ENCODE data around the gene PUS1. TPM values are rescaled to one million over a fixed set of nuclear protein-coding genes. Genes with fewer than 3 reads are reported as not detected.
"Not testable (repeated sequence)": the region's sequence is repeated elsewhere in the genome, so short reads cannot be mapped to it uniquely, and the experiment has no call there.

The PUS1 gene
- total RNA-seq, 2 experiments from 2014 or later = 32.9 to 34.7 TPM

DNA sequence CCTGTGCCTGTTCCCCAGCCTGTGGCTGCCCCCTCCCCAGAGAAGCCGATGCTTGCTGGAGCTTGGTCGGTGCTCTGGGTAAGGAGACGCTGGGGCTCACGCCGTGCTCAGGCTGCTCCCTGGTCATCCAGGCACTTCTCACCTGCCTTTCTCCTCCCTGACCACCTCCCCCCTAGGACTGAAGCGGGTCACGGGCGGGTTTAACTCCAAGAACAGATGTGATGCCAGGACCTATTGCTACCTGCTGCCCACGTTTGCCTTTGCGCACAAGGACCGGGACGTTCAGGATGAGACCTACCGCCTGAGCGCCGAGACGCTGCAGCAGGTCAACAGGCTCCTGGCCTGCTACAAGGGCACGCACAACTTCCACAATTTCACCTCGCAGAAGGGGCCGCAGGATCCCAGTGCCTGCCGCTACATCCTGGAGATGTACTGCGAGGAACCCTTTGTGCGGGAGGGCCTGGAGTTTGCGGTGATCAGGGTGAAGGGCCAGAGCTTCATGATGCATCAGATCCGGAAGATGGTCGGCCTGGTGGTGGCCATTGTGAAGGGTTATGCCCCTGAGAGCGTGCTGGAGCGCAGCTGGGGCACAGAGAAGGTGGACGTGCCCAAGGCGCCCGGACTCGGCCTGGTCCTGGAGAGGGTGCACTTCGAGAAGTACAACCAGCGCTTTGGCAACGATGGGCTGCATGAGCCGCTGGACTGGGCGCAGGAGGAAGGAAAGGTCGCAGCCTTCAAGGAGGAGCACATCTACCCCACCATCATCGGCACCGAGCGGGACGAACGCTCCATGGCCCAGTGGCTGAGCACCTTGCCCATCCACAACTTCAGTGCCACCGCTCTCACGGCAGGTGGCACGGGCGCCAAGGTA lies 12.3 kb downstream of the PUS1 start:
- no peaks in the 10 kb centered on the region for H3K9me3 Mint-ChIP-seq
- CTCF ChIA-PET = no interaction called here
- H3K27ac Mint-ChIP-seq = no peak overlapping the region
- no peaks in the 10 kb centered on the region for H3K27me3 Mint-ChIP-seq
- peaks cover 2% of the 10 kb centered on the region for H3K4me1 Mint-ChIP-seq
- H3K4me3 Mint-ChIP-seq = no peak overlapping the region
- peaks cover 45% of the 10 kb centered on the region for H3K36me3 Mint-ChIP-seq (ENCODE audit: low read depth)
- DNase-seq = no peak
- POLR2A ChIA-PET = interaction anchor here (0.9 to 1.8 kb wide), 2 partner anchors 11 kb away, joined by 4 to 6 read pairs; no protein-coding TSS in a partner anchor

DNA sequence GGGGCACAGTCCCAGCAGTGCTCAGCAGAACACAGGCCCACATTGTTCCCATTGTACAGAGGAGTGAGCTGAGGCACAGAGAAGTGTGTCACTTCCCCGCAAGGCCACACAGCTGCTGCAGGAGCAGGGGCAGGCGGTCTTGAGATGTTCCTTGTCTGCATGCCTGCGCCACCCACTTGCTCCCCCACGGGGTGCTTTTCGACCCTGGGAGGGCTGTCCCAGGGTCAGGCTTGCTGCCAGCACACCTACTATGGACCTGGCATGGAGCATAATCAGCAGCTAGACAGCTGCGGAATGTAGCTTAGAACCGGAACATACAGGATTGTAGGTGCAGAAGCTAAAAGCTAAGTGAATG lies 12.9 kb downstream of the PUS1 start:
- no peak for DNase-seq
- Mint-ChIP-seq H3K27me3 (no peaks in the 10 kb centered on the region), H3K4me3 (no peak overlapping the region), H3K36me3 (ENCODE audit: low read depth) (peaks cover 45% of the 10 kb centered on the region), H3K27ac (no peak overlapping the region), H3K9me3 (no peaks in the 10 kb centered on the region), H3K4me1 (peaks cover 2% of the 10 kb centered on the region)
- ChIA-PET CTCF (no interaction called here), POLR2A (interaction anchor here (0.9 kb wide), 1 partner anchor 12 kb away, joined by 4 read pairs; no protein-coding TSS in a partner anchor)

DNA sequence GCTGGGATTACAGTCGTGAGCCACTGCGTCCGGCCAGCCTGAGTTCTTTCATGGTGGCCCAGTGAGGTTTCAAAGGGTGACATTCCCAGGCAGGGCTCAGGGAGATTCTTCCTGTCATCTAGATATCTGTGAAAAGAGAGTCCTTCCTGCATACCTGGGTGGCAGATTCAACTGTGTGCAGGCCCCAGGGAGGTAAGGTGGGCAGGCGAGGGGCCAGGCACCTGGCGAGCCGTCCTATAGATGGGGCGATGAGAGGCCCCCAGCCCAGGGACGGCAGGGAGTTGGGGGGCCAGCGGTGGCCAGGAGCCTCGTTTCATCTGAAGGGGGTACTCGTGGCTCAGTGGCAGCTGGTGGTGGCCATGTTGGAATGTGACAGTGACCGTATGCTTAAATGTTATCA lies 13.6 kb downstream of the PUS1 start:
- H3K4me1 Mint-ChIP-seq = peaks cover 6% of the 10 kb centered on the region
- no peak overlapping the region for H3K27ac Mint-ChIP-seq
- ChIA-PET CTCF (no interaction called here), POLR2A (interaction anchor here (0.9 to 1.2 kb wide), 2 partner anchors 12 to 13 kb away, joined by 4 read pairs; no protein-coding TSS in a partner anchor)
- no peaks in the 10 kb centered on the region for H3K27me3 Mint-ChIP-seq
- peaks cover 42% of the 10 kb centered on the region for H3K36me3 Mint-ChIP-seq (ENCODE audit: low read depth)
- no peak for DNase-seq
- no peak overlapping the region for H3K4me3 Mint-ChIP-seq
- no peaks in the 10 kb centered on the region for H3K9me3 Mint-ChIP-seq

DNA sequence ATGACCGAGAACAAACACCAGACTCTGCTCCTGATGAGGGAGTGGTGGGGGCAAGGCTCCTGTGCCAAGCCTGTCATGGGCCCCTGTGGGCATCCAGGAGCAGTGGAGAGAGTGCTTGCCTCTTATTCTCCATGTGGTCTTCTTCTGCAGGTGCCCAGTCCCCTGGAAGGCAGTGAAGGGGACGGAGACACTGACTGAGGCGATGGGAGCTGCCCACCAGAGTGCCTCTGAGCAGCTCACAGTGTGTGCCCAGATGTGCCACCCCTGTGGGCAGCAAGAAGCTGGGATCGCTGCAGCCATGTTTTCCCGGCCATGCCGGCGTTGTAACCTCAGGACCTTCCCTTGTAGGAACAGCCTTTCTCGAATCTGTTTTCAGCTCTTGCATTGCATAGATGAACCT lies 14.3 kb downstream of the PUS1 start:
- CTCF ChIA-PET = no interaction called here
- Mint-ChIP-seq H3K9me3 (no peaks in the 10 kb centered on the region), H3K4me3 (no peak overlapping the region), H3K36me3 (ENCODE audit: low read depth) (peaks cover 38% of the 10 kb centered on the region), H3K27me3 (no peaks in the 10 kb centered on the region), H3K4me1 (peaks cover 12% of the 10 kb centered on the region), H3K27ac (no peak overlapping the region)
- POLR2A ChIA-PET = interaction anchor here (1.2 kb wide), 1 partner anchor 13 kb away, joined by 4 read pairs; no protein-coding TSS in a partner anchor
- DNase-seq = no peak

DNA sequence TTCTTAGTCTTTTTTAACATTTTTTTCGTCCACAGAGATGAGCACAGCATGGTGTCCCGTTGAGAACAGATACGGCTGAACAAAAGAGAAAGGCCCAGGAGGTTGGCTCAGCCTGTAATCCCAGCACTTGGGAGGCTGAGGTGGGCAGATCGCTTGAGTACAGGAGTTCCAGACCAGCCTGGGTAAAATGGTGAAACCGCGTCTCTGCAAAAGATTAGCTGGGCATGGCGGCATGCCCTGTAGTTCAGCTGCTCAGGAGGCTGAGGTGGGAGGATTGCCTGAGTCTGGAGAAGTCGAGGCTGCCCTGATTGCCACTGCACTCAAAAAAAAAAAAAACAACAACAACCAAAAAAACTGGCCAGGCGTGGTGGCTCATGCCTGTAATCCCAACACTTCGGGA lies 14.8 kb downstream of the PUS1 start:
- DNase-seq = no peak
- H3K4me1 Mint-ChIP-seq = peaks cover 17% of the 10 kb centered on the region
- ChIA-PET CTCF (no interaction called here), POLR2A (interaction anchor here (1.2 kb wide), 1 partner anchor 14 kb away, joined by 4 read pairs; no protein-coding TSS in a partner anchor)
- no peak overlapping the region for H3K4me3 Mint-ChIP-seq
- no peak overlapping the region for H3K27ac Mint-ChIP-seq
- no peaks in the 10 kb centered on the region for H3K9me3 Mint-ChIP-seq
- H3K36me3 Mint-ChIP-seq (ENCODE audit: low read depth) = peaks cover 37% of the 10 kb centered on the region
- H3K27me3 Mint-ChIP-seq = no peaks in the 10 kb centered on the region

DNA sequence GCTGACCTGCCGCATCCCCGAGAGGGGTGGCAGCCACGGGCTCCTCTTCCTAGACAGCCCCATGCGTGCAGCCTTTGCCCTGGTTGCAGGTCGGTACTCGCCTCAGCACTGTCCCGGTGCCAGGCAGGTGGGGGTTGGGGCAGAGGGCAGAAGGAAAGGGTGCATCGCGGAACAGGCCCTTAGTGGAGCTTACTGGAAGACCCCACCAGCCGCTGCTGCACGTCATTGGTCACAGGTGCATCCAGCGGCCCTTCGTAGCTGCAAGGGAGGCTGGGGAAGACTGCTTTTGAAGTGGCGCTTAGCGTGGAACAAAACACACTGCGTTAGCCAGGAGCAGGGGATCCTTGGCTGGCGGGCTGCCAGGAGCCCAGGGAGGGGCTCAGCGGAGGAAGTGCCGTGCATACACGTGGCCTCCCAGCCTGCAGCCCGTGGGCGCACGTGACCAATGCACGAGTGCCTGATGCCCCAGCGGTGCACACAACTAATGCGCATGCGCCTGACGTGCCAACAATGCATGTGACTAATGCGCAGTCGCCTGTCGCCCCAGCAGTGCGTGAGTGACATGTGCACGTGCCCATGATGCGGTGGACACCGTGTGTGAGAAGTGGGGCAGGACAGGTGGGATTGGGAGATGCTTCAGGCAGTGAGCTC lies 15.7 kb downstream of the PUS1 start:
- ChIA-PET POLR2A (interaction anchor here (1.2 to 1.3 kb wide), 2 partner anchors 8 to 14 kb away, joined by 4 to 5 read pairs; no protein-coding TSS in a partner anchor), CTCF (no interaction called here)
- H3K4me1 Mint-ChIP-seq = peaks cover 22% of the 10 kb centered on the region
- no peaks in the 10 kb centered on the region for H3K9me3 Mint-ChIP-seq
- no peak overlapping the region for H3K27ac Mint-ChIP-seq
- no peak overlapping the region for H3K4me3 Mint-ChIP-seq
- H3K36me3 Mint-ChIP-seq (ENCODE audit: low read depth) = peaks cover 28% of the 10 kb centered on the region
- H3K27me3 Mint-ChIP-seq = no peaks in the 10 kb centered on the region
- no peak for DNase-seq

DNA sequence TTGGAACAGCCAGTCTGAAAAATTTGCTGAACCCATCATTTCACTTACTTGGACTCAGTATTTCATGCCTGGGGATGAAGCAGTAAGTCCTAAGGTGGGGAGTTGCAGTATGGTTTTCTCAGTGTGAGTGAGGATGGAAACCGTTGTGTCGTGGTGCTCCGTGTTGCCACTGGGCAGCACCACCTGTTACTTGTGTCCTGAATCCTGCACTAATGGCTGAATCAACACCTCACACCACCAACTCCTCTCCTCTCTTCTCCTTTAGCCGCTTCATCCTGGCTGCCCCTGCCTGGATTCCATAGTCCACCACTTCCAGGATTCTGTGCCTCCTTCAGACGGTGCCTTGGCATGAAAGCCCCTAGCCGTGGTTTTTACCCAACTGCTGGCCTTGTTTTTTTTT lies 17.7 kb downstream of the PUS1 start:
- Mint-ChIP-seq H3K4me1 (peaks cover 29% of the 10 kb centered on the region), H3K27ac (no peak overlapping the region), H3K9me3 (no peaks in the 10 kb centered on the region), H3K36me3 (ENCODE audit: low read depth) (peaks cover 15% of the 10 kb centered on the region), H3K27me3 (no peaks in the 10 kb centered on the region), H3K4me3 (no peak overlapping the region)
- CTCF ChIA-PET = no interaction called here
- DNase-seq = no peak
- POLR2A ChIA-PET = no interaction called here

DNA sequence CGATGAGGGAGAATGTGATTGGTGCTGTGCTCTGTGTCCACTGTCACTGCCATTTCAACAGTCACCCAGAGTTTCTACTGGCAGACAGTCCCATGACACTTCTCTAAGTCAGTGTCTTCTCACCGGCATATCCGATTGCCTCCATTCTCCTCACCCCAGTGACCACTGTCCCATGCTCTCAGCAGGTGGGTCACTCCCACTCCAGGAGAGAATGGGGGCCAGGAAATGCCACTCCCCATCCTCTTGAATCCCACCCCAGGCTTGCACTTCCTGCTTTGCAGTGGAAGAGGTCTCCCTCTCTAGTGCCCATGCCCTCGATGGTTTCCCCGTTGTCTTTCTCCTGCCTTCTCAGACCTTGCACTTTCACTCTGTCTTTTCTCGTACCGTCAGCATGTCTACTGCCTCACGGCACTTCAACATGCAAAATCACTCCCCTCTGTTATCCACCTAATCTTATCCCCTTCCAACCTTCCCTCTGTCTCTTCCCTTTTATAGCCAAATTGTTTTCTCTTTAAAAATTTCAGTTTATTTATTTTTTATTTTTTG lies 18.5 kb downstream of the PUS1 start:
- ChIA-PET POLR2A (no interaction called here), CTCF (no interaction called here)
- Mint-ChIP-seq H3K36me3 (ENCODE audit: low read depth) (peaks cover 17% of the 10 kb centered on the region), H3K27me3 (no peaks in the 10 kb centered on the region), H3K9me3 (no peaks in the 10 kb centered on the region), H3K4me3 (no peak overlapping the region), H3K27ac (peak overlapping the region; percentile 86), H3K4me1 (peaks cover 32% of the 10 kb centered on the region)
- no peak for DNase-seq

DNA sequence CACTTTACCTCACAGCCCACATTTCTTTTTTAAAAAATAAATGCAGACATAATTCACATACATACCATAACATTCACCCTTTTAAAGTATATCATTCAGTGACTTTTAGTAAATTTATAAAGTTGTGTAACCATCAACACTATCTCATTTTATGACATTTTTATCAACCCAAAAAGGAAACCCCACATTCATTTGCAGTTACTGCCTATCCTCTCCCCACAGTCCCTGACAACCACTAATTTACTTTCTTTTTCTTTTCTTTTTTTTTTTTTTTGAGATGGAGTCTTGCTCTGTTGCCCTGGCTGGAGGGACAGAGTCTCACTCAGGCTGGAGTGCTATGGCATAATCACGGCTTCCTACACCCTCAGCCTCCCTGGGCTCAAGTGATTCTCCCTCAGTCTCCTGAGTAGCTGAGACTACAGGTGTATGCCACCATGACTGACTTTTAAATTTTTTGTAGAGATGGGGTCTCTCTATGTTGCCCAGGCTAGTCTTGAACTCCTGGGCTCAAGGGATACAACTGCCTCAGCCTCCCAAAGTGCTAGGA lies 19.2 kb downstream of the PUS1 start:
- Mint-ChIP-seq H3K27me3 (no peaks in the 10 kb centered on the region), H3K4me3 (peak overlapping the region; percentile 75), H3K9me3 (no peaks in the 10 kb centered on the region), H3K27ac (peak overlapping the region; percentile 86), H3K4me1 (peaks cover 39% of the 10 kb centered on the region), H3K36me3 (ENCODE audit: low read depth) (peaks cover 15% of the 10 kb centered on the region)
- DNase-seq = no peak
- POLR2A ChIA-PET = interaction anchor here (1.5 to 3.0 kb wide), 2 partner anchors 19 to 52 kb away, joined by 3 to 34 read pairs; partner anchors contain the start of gene PUS1
- CTCF ChIA-PET = no interaction called here

DNA sequence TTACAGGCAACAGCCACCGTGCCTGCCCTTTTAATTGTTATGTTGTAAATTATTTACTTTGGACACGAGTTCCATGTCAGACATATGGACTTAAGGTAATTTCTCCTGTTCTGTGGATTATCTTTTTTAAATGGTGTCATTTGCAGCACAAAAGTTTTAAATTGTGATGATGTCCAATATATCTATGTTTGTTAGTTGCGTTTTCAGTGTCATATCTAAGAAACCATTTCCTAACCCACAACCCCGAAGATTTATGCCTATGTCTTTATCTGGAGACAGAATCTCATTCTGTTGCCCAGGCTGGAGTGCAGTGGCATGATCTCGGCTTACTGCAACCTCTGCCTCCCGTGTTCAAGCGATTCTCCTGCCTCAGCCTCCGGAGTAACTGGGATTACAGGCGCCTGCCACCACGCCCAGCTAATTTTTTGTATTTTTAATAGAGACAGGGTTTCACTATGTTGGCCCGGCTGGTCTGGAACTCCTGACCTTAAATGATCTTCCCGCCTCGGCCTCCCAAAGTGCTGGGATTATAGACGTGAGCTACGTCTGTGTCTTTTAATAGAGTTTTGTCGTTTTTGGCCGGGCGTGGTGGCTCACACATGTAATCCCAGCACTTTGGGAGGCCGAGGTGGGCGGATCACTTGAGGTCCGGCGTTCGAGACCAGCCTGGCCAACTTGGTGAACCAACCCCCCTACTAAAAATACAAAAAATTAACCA lies 19.8 kb downstream of the PUS1 start:
- H3K27ac Mint-ChIP-seq = peak overlapping the region; percentile 86
- H3K9me3 Mint-ChIP-seq, DNase-seq, H3K27me3 Mint-ChIP-seq: not testable (repeated sequence)
- CTCF ChIA-PET = interaction anchor here (1.0 to 1.8 kb wide), 2 partner anchors 19 to 844 kb away, joined by 3 to 7 read pairs; no protein-coding TSS in a partner anchor
- peaks cover 41% of the 10 kb centered on the region for H3K4me1 Mint-ChIP-seq
- POLR2A ChIA-PET = interaction anchor here (0.6 to 3.0 kb wide), 5 partner anchors 9 to 238 kb away, joined by 3 to 34 read pairs (median 4); partner anchors contain the start of genes PUS1 and SFSWAP
- peak overlapping the region; percentile 75 for H3K4me3 Mint-ChIP-seq
- peaks cover 12% of the 10 kb centered on the region for H3K36me3 Mint-ChIP-seq (ENCODE audit: low read depth)

DNA sequence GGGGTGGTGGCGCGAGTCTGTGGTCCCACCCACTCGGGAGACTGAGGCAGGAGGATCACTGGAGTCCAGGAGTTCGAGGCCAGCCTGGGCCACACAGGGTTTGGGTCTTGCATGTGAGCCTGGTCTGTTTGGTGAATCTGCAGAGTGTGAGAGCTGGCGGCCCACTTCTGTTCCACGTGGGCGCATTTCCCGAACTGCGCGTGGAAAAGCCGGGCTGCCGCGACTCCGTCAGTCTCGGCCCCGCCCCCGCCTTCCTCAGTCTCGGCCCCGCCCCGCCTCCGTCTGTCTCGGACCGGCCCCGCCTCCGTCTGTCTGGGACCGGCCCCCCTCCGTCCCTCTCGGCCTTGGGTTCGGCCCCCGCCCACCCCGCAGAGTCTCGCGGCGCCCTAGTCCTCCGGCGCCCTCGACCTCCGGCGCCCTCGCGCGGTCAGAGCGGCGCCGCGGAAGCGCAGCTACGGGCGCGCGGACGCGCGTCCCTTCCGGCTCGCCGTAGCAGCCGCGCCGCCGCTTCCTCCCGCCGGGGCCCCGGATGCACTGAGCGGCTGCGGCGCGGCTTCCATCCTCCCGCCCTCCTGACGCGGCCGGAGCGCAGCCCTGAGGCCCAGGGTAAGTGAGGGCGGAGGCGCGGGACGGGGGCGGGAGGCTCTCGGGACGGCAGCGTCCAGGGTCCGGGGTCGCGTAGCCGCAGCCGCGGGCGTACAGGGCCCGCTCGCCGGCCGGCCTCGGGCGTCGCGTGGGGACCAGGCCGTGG lies 20.5 kb downstream of the PUS1 start, which contains the start of gene EP400:
Gene EP400, plus strand, starts transcription at position 512 of the 751 bp plus-strand sequence. CDS start 10,678 bp downstream, outside the sequence.
- Mint-ChIP-seq H3K36me3 (ENCODE audit: low read depth) (peaks cover 10% of the 10 kb centered on the region), H3K4me1 (peaks cover 41% of the 10 kb centered on the region), H3K4me3 (peak within 1 kb of the TSS; percentile 91), H3K27me3 (no peaks in the 10 kb centered on the region), H3K9me3 (no peaks in the 10 kb centered on the region), H3K27ac (peak within 1 kb of the TSS; percentile 92)
- DNase-seq = peak; percentile 94
- ChIA-PET POLR2A (interaction anchor here (0.6 to 3.0 kb wide), 5 partner anchors 8 to 239 kb away, joined by 3 to 34 read pairs (median 4); partner anchors contain the start of genes PUS1 and SFSWAP), CTCF (interaction anchor here (0.6 to 1.8 kb wide), 3 partner anchors 20 to 845 kb away, joined by 3 to 7 read pairs (median 3); no protein-coding TSS in a partner anchor)
